Activated CD4-positive, alpha-beta T cell treated with anti-CD3 and anti-CD28 coated beads for 36 hours (primary cell): ENCODE results near the gene ARHGEF4. TPM values are rescaled to one million over a fixed set of nuclear protein-coding genes. Genes with fewer than 3 reads are reported as not detected.

ENCODE experiments used
- ATAC-seq: fragments of 200-7000 bp; cut with Tn5 transposase; one replicate; pipeline ENCODE4 v1.10.0; 2021; ENCODE audit warnings: mild to moderate bottlenecking, moderate library complexity
- CTCF ChIA-PET: fragments of 350-600 bp; sonication (Branson Sonifier 250); formaldehyde crosslinking; loops from one replicate; lab custom pipeline; 2021; ENCODE audit warnings: antibody characterized with exemption; lab: Charles Lee
- POLR2A ChIA-PET: fragments of 350-600 bp; sonication (Branson Sonifier 250); formaldehyde crosslinking; loops from one replicate; lab custom pipeline; 2021; ENCODE audit warnings: antibody characterized with exemption, inconsistent platforms; lab: Charles Lee
- DNase-seq: peaks from one replicate; pipeline ENCODE4 v3.0.0-alpha.2; 2020
- H3K27ac Mint-ChIP-seq: one replicate; pipeline ENCODE4 v1.8.0; 2021; ENCODE audit warnings: mixed read lengths
- H3K27me3 Mint-ChIP-seq: one replicate; pipeline ENCODE4 v1.8.0; 2021; ENCODE audit warnings: mixed read lengths
- H3K36me3 Mint-ChIP-seq: one replicate; pipeline ENCODE4 v1.8.0; 2021; ENCODE audit warnings: low read depth, mixed read lengths
- H3K4me1 Mint-ChIP-seq: one replicate; pipeline ENCODE4 v1.8.0; 2021; ENCODE audit warnings: mixed read lengths
- H3K4me3 Mint-ChIP-seq: one replicate; pipeline ENCODE4 v1.8.0; 2021; ENCODE audit warnings: mild to moderate bottlenecking, moderate library complexity, mixed read lengths
- H3K9me3 Mint-ChIP-seq: one replicate; pipeline ENCODE4 v1.8.0; 2021; ENCODE audit warnings: low read depth, mixed read lengths
- intact Hi-C, 2 experiments: fragments of 100-400 bp; cut with DNase I in 1 of 2; cut with micrococcal nuclease in 1 of 2; formaldehyde crosslinking; loops; one replicate each; pipeline versions ENCODE4 v1.14.2 to v1.15.1; 2022 to 2024; cut with DNase I, micrococcal nuclease
- total RNA-seq, 2 experiments: library from RNA; stranded (reverse); gene quantifications; one replicate each; pipeline ENCODE4 v1.2.3, GENCODE V29; 2021

The ARHGEF4 gene
- total RNA-seq, 2 experiments from 2014 or later, result 1.2 to 1.9 TPM

DNA sequence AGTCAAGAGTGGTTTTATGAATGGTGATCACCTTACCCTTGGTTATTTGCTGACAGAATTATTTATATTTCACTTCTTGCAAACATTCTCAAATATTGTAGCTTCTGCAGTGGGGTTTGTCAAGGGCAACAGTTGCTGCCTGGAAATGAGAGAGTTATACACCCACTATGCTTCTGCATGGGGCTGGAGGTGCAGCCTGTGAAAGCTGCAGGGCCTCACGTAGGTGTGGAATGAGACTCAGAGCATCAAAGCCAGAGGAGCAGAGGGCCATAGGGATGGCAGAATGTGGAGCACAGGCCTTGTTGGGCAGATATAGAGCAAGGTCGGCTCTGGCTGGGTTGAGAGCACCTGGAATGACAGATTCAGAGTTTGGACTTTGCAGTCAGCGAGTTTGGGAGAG is 128.2 kb downstream of the ARHGEF4 start:
- peaks cover 6% of the 10 kb centered on the region for H3K4me1 Mint-ChIP-seq
- no peak overlapping the region for H3K4me3 Mint-ChIP-seq
- ATAC-seq, result no peak
- ChIA-PET CTCF (interaction anchor here (0.7 to 1.3 kb wide), 3 partner anchors 160 to 1575 kb away, joined by 3 to 6 read pairs (median 3); no protein-coding TSS in a partner anchor), POLR2A (interaction anchor here (0.5 kb wide), 1 partner anchor 622 kb away, joined by 3 read pairs; the partner anchor contains the start of gene IMP4)
- no peaks in the 10 kb centered on the region for H3K36me3 Mint-ChIP-seq
- no peaks in the 10 kb centered on the region for H3K9me3 Mint-ChIP-seq
- intact Hi-C loops, result loop anchor here (1.0 kb wide), 1 partner anchor 168 kb away; no protein-coding TSS in a partner anchor
- no peak for DNase-seq
- H3K27me3 Mint-ChIP-seq, result peaks cover 37% of the 10 kb centered on the region
- H3K27ac Mint-ChIP-seq, result no peak overlapping the region

DNA sequence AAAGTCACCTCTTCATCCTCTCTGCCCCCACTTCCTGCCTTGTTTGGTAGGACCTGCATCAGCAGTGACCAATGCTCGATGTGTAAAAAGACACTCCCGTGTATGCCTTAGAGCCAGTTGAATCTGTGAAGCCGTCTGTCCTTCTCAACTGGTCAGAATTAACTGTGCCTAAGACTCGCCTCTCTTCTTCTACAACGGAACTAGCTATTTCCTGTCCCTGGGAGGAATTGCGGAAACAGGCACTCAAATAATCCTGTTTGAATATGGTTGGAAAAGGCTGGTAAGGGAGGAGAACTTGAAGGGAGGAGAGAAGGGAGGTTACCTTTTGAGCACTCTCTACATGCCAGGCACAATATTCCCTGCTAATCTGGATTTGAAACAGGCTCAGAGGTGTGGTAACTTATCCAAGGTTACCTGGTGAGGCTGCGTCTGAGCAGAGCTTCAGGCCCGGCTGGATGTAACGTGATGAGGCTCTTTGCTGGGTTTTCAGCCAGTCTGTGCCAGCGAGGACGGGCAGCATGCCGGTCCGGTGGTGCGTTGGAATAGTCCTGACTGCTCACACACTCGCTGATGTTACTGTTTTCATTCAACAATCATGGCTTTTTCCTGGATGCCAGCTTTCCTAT is 129.5 kb downstream of the ARHGEF4 start:
- no peak for ATAC-seq
- ChIA-PET CTCF (interaction anchor here (0.7 to 1.3 kb wide), 3 partner anchors 117 to 169 kb away, joined by 3 to 6 read pairs (median 3); no protein-coding TSS in a partner anchor), POLR2A (no interaction called here)
- intact Hi-C loops, result no loop called here
- H3K4me3 Mint-ChIP-seq, result no peak overlapping the region
- no peaks in the 10 kb centered on the region for H3K9me3 Mint-ChIP-seq
- H3K4me1 Mint-ChIP-seq, result peaks cover 6% of the 10 kb centered on the region
- DNase-seq, result no peak
- H3K27ac Mint-ChIP-seq, result no peak overlapping the region
- no peaks in the 10 kb centered on the region for H3K36me3 Mint-ChIP-seq
- H3K27me3 Mint-ChIP-seq, result peaks cover 33% of the 10 kb centered on the region

DNA sequence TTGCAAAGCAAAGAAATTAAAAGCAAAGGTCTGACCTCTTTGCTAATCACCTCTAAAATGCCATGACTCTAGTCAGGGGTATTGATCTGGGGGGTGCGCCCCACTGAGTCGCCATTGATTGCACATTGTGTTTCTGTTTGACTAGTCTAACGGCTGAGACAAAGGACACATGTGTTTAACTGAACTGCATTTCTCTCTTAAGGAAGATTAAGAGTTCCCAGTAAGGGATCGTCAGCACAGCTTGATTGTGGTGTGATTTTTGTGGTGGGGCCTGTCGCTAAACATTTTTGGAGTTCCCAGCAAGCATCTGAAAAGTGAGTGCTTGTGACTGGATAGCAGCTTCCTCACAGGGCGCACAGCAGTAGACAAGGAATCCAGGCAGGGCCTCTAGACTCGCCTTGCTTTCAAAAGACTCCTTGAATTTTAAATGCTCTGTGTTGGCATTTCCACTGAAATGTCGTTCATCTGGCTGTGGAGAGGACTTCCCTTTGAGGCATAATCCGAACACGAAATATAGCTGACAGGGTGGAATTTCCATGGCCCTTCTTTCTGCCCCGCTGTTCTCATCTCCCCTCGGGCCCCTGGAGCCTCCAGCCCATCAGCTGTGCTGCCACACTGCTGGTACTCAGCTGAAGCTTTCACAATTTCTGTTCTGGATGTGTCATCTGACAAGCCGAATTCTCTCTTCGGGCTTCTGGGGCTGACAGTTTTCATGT is 130.2 kb downstream of the ARHGEF4 start:
- ATAC-seq, result no peak

DNA sequence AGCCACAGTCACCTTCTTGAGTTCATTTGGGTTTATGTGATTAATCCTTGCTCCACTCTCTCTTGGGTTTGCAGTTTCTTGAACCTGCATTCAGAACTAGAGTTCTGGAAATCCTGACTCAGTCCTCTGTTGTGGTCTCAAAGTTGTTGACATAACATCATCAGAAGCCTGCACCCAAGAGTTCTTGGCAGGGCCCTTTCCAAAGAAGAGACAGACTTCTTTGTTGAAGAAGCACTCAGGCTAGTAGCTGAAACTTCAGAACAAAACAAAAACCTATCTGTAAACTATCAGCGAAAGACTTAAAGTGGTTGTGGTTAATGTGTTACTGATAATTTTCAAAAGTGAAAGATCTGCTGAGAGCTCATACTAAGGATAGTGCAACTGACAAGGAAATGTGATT is 135.7 kb downstream of the ARHGEF4 start:
- no peak overlapping the region for H3K4me3 Mint-ChIP-seq
- DNase-seq, result peak; percentile 20
- no peak overlapping the region for H3K27ac Mint-ChIP-seq
- intact Hi-C loops, result no loop called here
- H3K9me3 Mint-ChIP-seq, result no peaks in the 10 kb centered on the region
- H3K36me3 Mint-ChIP-seq, result no peaks in the 10 kb centered on the region
- ChIA-PET CTCF (no interaction called here), POLR2A (no interaction called here)
- no peaks in the 10 kb centered on the region for H3K4me1 Mint-ChIP-seq
- no peaks in the 10 kb centered on the region for H3K27me3 Mint-ChIP-seq
- peak; percentile 55 for ATAC-seq

More for the DNA sequence above, 130.2 kb downstream of the ARHGEF4 start:
- no peaks in the 10 kb centered on the region for H3K36me3 Mint-ChIP-seq
- intact Hi-C loops, result no loop called here
- no peak overlapping the region for H3K4me3 Mint-ChIP-seq
- ChIA-PET POLR2A (no interaction called here), CTCF (interaction anchor here (0.7 kb wide), 1 partner anchor 169 kb away, joined by 3 read pairs; no protein-coding TSS in a partner anchor)
- H3K9me3 Mint-ChIP-seq, result no peaks in the 10 kb centered on the region
- no peak for DNase-seq
- H3K27me3 Mint-ChIP-seq, result peaks cover 28% of the 10 kb centered on the region
- peaks cover 6% of the 10 kb centered on the region for H3K4me1 Mint-ChIP-seq
- H3K27ac Mint-ChIP-seq, result no peak overlapping the region

DNA sequence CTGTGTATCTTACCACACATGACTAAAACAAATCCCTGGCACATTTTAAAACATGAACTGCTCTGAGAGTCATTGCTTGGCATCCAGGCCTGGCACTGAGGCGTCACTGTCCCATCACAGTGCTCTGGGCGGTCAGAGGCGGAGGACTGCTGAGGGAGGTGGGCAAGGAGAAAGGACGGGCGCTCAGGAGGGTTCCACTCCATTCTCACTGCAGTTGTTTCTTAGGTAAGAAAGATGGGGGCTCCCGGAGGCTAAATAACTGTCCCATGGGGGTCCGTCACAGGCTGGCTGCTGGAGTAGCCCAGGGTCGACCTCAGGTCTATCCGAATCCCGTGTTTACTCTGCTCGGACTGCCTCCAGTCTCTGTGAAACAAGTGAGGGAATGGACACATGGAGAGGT is 139.0 kb downstream of the ARHGEF4 start:
- H3K27me3 Mint-ChIP-seq, result no peaks in the 10 kb centered on the region
- no peaks in the 10 kb centered on the region for H3K4me1 Mint-ChIP-seq
- POLR2A ChIA-PET, result no interaction called here
- DNase-seq (no peak), ATAC-seq (no peak)
- H3K9me3 Mint-ChIP-seq, result peaks cover 4% of the 10 kb centered on the region
- H3K27ac Mint-ChIP-seq, result no peak overlapping the region
- CTCF ChIA-PET, result no interaction called here
- no peak overlapping the region for H3K4me3 Mint-ChIP-seq
- intact Hi-C loops, result no loop called here
- no peaks in the 10 kb centered on the region for H3K36me3 Mint-ChIP-seq

DNA sequence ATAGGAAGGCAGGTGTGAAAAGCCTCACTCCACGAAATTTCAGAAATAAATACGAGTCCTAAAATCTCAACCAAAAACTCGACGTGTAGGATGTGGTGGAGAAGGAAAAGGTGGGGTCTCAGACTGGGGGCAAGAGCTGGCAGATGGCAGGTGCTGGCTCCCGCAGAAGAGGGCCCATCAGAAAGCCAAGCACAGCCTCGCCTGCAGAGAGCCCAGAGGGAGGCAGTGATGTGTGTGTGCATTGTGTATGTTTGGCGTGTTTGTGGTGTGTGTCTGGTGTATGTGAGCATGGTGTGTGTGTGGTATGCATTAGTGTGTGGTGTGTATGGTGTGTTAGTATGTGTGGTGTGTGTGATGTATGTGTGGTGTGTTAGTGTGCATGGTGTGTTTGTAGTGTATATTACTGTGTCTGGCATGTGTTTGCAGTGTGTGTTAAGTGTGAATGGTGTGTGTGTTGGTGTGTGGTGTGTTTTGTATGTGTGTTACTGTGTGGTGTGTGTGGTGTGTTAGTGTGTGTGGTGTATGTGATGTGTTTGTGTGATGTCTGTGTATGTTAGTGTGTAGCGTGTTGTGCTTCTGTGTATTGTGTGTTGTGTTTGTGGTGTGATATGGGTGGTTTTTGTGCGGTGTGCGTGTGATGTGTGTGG is 140.0 kb downstream of the ARHGEF4 start:
- no peak for ATAC-seq
- no peaks in the 10 kb centered on the region for H3K36me3 Mint-ChIP-seq
- H3K27me3 Mint-ChIP-seq, result no peaks in the 10 kb centered on the region
- H3K4me3 Mint-ChIP-seq, result no peak overlapping the region
- peaks cover 4% of the 10 kb centered on the region for H3K9me3 Mint-ChIP-seq
- DNase-seq, result no peak
- intact Hi-C loops, result no loop called here
- CTCF ChIA-PET, result no interaction called here
- POLR2A ChIA-PET, result no interaction called here
- H3K27ac Mint-ChIP-seq, result no peak overlapping the region
- no peaks in the 10 kb centered on the region for H3K4me1 Mint-ChIP-seq

DNA sequence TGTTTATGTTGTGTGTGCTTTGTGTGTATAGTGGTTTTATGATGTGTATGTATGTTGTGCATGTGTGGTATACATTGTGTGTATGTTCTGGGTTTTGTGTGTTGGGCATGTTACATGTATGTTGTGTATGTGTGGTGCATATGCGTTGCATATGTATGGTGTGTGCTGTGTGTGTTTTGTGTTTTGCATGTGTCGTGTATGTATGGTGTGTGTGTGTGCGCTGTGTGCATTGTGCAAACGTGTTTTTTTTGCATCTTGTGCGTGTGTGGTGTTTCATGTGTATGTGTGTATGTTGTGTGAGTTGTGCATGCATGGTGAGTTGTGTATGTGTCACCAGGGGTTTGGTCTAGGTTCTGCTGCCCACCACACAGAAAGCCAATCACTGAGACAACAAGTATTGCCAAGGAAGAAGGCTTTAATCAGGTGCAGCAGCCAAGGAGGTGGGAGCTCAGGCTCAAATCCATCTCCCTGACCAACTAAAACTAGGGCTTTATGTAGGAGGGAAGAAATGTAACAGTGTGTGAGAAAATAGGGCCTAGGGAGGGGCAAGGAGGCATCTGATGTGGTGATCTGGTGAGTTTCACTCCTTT is 140.8 kb downstream of the ARHGEF4 start:
- no peaks in the 10 kb centered on the region for H3K36me3 Mint-ChIP-seq
- DNase-seq, result no peak
- ATAC-seq, result no peak
- no peak overlapping the region for H3K4me3 Mint-ChIP-seq
- no peaks in the 10 kb centered on the region for H3K4me1 Mint-ChIP-seq
- POLR2A ChIA-PET, result no interaction called here
- no peak overlapping the region for H3K27ac Mint-ChIP-seq
- no peaks in the 10 kb centered on the region for H3K27me3 Mint-ChIP-seq
- CTCF ChIA-PET, result no interaction called here
- peaks cover 4% of the 10 kb centered on the region for H3K9me3 Mint-ChIP-seq
- intact Hi-C loops, result no loop called here

DNA sequence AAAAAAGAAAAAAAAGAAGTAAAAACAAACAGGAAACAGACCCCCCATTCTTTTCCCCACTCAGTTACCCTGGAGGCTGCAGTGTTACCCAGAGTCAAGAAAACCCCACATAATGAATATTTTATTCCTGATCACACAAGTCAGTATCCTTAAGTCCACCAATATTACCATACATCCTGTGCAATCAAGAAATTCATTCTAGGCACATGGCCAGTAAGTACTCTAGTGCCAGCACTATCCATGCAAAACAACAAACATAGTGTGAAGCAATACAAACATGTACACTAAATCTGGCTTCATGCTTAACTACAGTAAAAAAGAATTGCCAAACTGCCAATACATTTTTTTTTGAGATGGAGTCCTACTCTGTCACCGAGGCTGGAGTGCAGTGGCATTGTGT is 145.0 kb downstream of the ARHGEF4 start:
- Mint-ChIP-seq H3K4me1 (no peaks in the 10 kb centered on the region), H3K9me3 (peaks cover 4% of the 10 kb centered on the region), H3K27ac (no peak overlapping the region), H3K27me3 (no peaks in the 10 kb centered on the region), H3K4me3 (no peak overlapping the region), H3K36me3 (no peaks in the 10 kb centered on the region)
- ChIA-PET CTCF (no interaction called here), POLR2A (no interaction called here)
- DNase-seq (no peak), ATAC-seq (no peak)
- intact Hi-C loops, result no loop called here

DNA sequence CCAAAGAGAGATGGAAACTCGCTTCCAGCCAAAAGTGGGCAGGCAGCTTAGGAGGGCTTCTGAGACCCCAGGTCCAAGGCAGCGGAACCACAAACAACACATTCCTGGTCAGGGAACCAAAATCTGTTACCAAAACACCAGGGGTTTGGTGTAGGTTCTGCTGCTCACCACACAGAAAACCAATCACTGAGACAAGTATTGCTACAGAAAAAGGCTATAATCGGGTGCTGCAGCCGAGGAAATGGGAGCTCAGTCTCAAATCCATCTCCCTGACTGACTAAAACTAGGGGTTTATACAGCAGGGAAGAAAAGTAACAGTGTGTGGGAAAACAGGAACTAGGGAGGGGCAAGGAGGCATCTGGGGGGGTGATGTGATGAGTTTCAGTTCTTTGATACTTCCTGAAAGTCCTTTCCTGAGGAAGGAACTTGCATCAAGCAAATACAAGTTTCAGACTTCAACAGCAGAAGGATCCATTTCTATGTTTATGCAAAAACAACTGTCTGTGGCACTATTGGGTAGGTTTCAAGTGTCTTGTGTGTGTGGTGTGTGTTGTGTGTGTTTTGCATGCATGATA is 148.6 kb downstream of the ARHGEF4 start:
- POLR2A ChIA-PET, result no interaction called here
- H3K9me3 Mint-ChIP-seq, result no peaks in the 10 kb centered on the region
- H3K4me3 Mint-ChIP-seq, result no peak overlapping the region
- no peaks in the 10 kb centered on the region for H3K36me3 Mint-ChIP-seq
- ATAC-seq, result no peak
- H3K27me3 Mint-ChIP-seq, result no peaks in the 10 kb centered on the region
- DNase-seq, result no peak
- no peak overlapping the region for H3K27ac Mint-ChIP-seq
- no peaks in the 10 kb centered on the region for H3K4me1 Mint-ChIP-seq
- CTCF ChIA-PET, result no interaction called here
- intact Hi-C loops, result no loop called here

DNA sequence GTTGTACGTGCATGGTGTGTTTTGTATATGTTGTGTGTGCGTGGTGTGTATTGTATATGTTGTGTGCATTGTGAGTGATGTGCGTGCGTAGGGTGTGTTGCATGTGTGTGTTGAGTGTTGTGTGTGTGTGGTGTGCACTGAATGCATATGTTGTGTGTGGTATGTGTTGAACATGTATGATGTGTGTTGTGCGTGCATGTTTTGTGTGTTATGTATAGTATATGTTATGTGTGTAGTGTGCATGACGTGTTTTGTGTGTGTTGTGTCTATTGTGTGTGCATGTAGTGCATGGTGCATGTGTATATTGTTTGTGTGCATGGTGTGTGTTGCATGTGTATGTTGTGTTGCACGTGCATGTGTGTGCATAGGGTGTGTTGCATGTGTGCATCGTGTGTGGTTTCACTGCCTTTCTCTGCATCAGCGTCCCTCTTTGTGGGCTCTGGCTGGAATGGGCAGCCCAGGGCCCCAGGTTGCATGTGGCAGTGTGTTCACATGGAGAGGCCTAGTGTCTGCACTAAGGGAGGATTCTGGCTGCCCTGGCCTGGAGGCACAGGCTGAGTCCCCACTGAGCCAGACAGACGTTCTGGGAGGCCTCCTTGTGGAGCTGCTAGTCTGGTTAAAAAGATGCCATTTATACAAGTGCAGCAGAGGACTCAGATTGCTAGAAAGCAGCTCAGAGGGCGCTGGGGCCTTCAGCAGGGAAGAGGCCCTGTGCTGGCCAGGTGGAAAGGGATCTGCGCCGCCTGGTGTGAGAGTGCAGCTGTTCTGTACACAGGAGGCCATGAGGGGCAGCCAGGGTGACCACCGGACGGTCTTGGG is 149.3 kb downstream of the ARHGEF4 start:
- Mint-ChIP-seq H3K4me1 (no peaks in the 10 kb centered on the region), H3K9me3 (no peaks in the 10 kb centered on the region), H3K36me3 (no peaks in the 10 kb centered on the region), H3K27me3 (no peaks in the 10 kb centered on the region), H3K4me3 (no peak overlapping the region), H3K27ac (no peak overlapping the region)
- DNase-seq (no peak), ATAC-seq (no peak)
- intact Hi-C loops, result no loop called here
- POLR2A ChIA-PET, result no interaction called here
- CTCF ChIA-PET, result interaction anchor here (0.6 kb wide), 1 partner anchor 65 kb away, joined by 3 read pairs; no protein-coding TSS in a partner anchor
